Stomach (tissue), 9 donors: ENCODE measurements around the gene MRPS14. TPM values are rescaled to one million over a fixed set of nuclear protein-coding genes. Genes with fewer than 3 reads are reported as not detected.
"Not testable (repeated sequence)": the region's sequence is repeated elsewhere in the genome, so short reads cannot be mapped to it uniquely, and the experiment has no call there.

Experiments used
- DNase-seq, 2 donors: peaks; one replicate each; pipeline versions ENCODE4 v3.0.0 to v3.0.0-alpha.2; 2013 to 2019
- H3K27ac ChIP-seq, 5 donors: fragments of 200-600 bp in 4 of 5; sonication (generic) in 4 of 5; one replicate each; pipeline ENCODE4 v1.5.1; 2013 to 2019; ENCODE audit warnings: mild to moderate bottlenecking in 1 of 5, moderate library complexity in 1 of 5
- H3K27me3 ChIP-seq, 3 donors: fragments of 200-600 bp; sonication (generic); one replicate each; pipeline ENCODE4 v1.5.1; 2017 to 2019; ENCODE audit warnings: mixed run types in 1 of 3
- H3K36me3 ChIP-seq, 4 donors: fragments of 200-600 bp; sonication (generic); 1 replicate in 3 of 4; 2 replicates in 1 of 4; pipeline ENCODE4 v1.5.1; 2016 to 2019
- H3K4me1 ChIP-seq, 4 donors: fragments of 200-600 bp; sonication (generic); one replicate each; pipeline ENCODE4 v1.5.1; 2016 to 2019
- H3K4me3 ChIP-seq, 4 donors: fragments of 200-600 bp; sonication (generic) in 3 of 4; one replicate each; pipeline ENCODE4 v1.5.1; 2016 to 2019; ENCODE audit warnings: mild to moderate bottlenecking in 1 of 4
- H3K9me3 ChIP-seq, 4 donors: fragments of 200-600 bp; sonication (generic); one replicate each; pipeline ENCODE4 v1.5.1; 2016 to 2019
- CTCF ChIP-seq, 7 experiments: fragments of 450-650 bp in 4 of 7; fragments of 200-600 bp in 3 of 7; sonication (generic) in 3 of 7; IDR thresholded peaks; one replicate each; pipeline ENCODE4 v1.5.1; 2016 to 2019; ENCODE audit warnings: antibody characterized with exemption in 7 of 7, control low read depth in 2 of 7, mild to moderate bottlenecking in 1 of 7
- EP300 ChIP-seq: sonication (generic); formaldehyde crosslinking; IDR thresholded peaks from one replicate; pipeline ENCODE4 v1.6.1; 2017; ENCODE audit warnings: antibody characterized with exemption
- POLR2A ChIP-seq, 4 donors: fragments of 450-650 bp; IDR thresholded peaks; one replicate each; pipeline ENCODE4 v1.6.1; 2016; ENCODE audit warnings: antibody characterized with exemption in 4 of 4, control low read depth in 2 of 4, mild to moderate bottlenecking in 1 of 4, moderate library complexity in 1 of 4
- POLR2AphosphoS5 ChIP-seq, 3 donors: sonication (generic); formaldehyde crosslinking; IDR thresholded peaks; one replicate each; pipeline ENCODE4 v1.6.1; 2016; ENCODE audit warnings: antibody characterized with exemption in 3 of 3
- WGBS, 5 donors: extraction: QIAGEN DNeasy Blood & Tissue Kit in 3 of 5; methylation state at CpG; one replicate each; pipeline versions ENCODE4 v1.1.5 to v1.1.7; 2013 to 2018; 5-methylcytosine and 5-hydroxymethylcytosine counted together
- intact Hi-C: fragments of 100-400 bp; cut with DNase I; formaldehyde crosslinking; loops from one replicate; pipeline ENCODE4 v1.15.1; 2023; ENCODE audit warnings: low total_unique reads
- polyA plus RNA-seq, 3 donors: library from polyadenylated mRNA; stranded (reverse); fragments of 200-250 nt; gene quantifications; one replicate each; pipeline ENCODE4 v1.2.3, GENCODE V29; 2013
- total RNA-seq, 5 donors: library from RNA; depleted of rRNA; stranded (reverse); fragments of >200 nt; gene quantifications; one replicate each; pipeline versions ENCODE4 v1.1.0 to v1.2.3, GENCODE V29; 2014 to 2016
- donor health status: healthy with polysubstance abuse.
- donor health status: Bipolar disorder and iron deficiency.
- donor health status: healthy.

MRPS14 gene
- total and polyA plus RNA-seq, 8 donors = 7.0 to 45.9 (median 22.3) TPM

- no peak for DNase-seq
- intact Hi-C loops = loop anchor here (10.0 kb wide), 1 partner anchor 279 kb away; no protein-coding TSS in a partner anchor
- 80 to 91% (median 86%) methylated on average over 4 to 6 of the region's 6 CpGs for WGBS, 5 donors
- TF ChIP-seq EP300 (no peak), POLR2AphosphoS5 (IDR thresholded peaks at IDR 0.05) (no peak), POLR2A (IDR thresholded peaks at IDR 0.05) (no peak), CTCF (IDR thresholded peaks at IDR 0.05) (no peak)
- Histone ChIP-seq H3K27ac (no peak overlapping the region), H3K4me1 (no peaks in the 10 kb centered on the region), H3K9me3 (no peaks in the 10 kb centered on the region), H3K4me3 (no peak overlapping the region), H3K36me3 (no peaks in the 10 kb centered on the region), H3K27me3 (no peaks in the 10 kb centered on the region)
These were observed 12.6 kb upstream of the MRPS14 start for GRCh38 chr1:175035865-175036264.

GRCh38 chr1:175034775-175035174, 11.6 kb upstream of the MRPS14 start:
- no peaks in the 10 kb centered on the region for H3K36me3 ChIP-seq
- H3K9me3 ChIP-seq = no peaks in the 10 kb centered on the region
- no peak overlapping the region for H3K27ac ChIP-seq
- H3K27me3 ChIP-seq = no peaks in the 10 kb centered on the region
- H3K4me1 ChIP-seq = peaks cover 0 to 2% (median 0%) of the 10 kb centered on the region in 4 donors
- TF ChIP-seq EP300 (no peak), POLR2A (IDR thresholded peaks at IDR 0.05) (no peak), CTCF (IDR thresholded peaks at IDR 0.05) (no peak), POLR2AphosphoS5 (IDR thresholded peaks at IDR 0.05) (no peak)
- intact Hi-C loops = loop anchor here (5.0 to 10.0 kb wide), 2 partner anchors 93 to 280 kb away; no protein-coding TSS in a partner anchor
- WGBS, 5 donors = 62 to 79% (median 63%) methylated on average over 2 of the region's 2 CpGs
- no peak overlapping the region for H3K4me3 ChIP-seq
- no peak for DNase-seq

GRCh38 chr1:175033953-175034352, 10.7 kb upstream of the MRPS14 start:
- Histone ChIP-seq H3K9me3 (no peaks in the 10 kb centered on the region), H3K4me3 (no peak overlapping the region), H3K4me1 (peaks cover 0 to 9% (median 3%) of the 10 kb centered on the region in 4 donors), H3K36me3 (no peaks in the 10 kb centered on the region), H3K27me3 (no peaks in the 10 kb centered on the region), H3K27ac (no peak overlapping the region)
- no peak for TF ChIP-seq EP300
- TF ChIP-seq POLR2AphosphoS5 (IDR thresholded peaks at IDR 0.05) = no peak
- no peak for TF ChIP-seq CTCF (IDR thresholded peaks at IDR 0.05)
- TF ChIP-seq POLR2A (IDR thresholded peaks at IDR 0.05) = no peak
- DNase-seq = no peak
- intact Hi-C loops = loop anchor here (5.0 to 10.0 kb wide), 2 partner anchors 93 to 281 kb away; no protein-coding TSS in a partner anchor
- WGBS, 5 donors = 71 to 83% (median 76%) methylated on average over 4 of the region's 4 CpGs

GRCh38 chr1:175024773-175025172, 1.5 kb upstream of the MRPS14 start:
- H3K27ac ChIP-seq = no peak overlapping the region
- 87 to 98% (median 96%) methylated on average over 2 of the region's 2 CpGs for WGBS, 5 donors
- H3K4me1 ChIP-seq = peaks cover 0 to 32% (median 18%) of the 10 kb centered on the region in 4 donors
- no peaks in the 10 kb centered on the region for H3K27me3 ChIP-seq
- no peak for TF ChIP-seq CTCF (IDR thresholded peaks at IDR 0.05)
- TF ChIP-seq POLR2AphosphoS5 (IDR thresholded peaks at IDR 0.05) = no peak
- intact Hi-C loops = no loop called here
- H3K4me3 ChIP-seq = no peak overlapping the region
- no peaks in the 10 kb centered on the region for H3K9me3 ChIP-seq
- DNase-seq = no peak
- H3K36me3 ChIP-seq = peaks cover 0 to 8% (median 2%) of the 10 kb centered on the region in 4 donors

- DNase-seq, H3K27me3 ChIP-seq, H3K9me3 ChIP-seq, intact Hi-C loops: not testable (repeated sequence)
- Histone ChIP-seq H3K27ac (peak overlapping the region; percentile 74 to 92 (median 87)), H3K36me3 (peaks cover 0 to 13% (median 6%) of the 10 kb centered on the region in 4 donors), H3K4me3 (peak overlapping the region; percentile 79 to 92 (median 88)), H3K4me1 (peaks cover 0 to 26% (median 15%) of the 10 kb centered on the region in 4 donors)
- 87 to 95% (median 89%) methylated on average over 2 of the region's 2 CpGs for WGBS, 5 donors
These were observed 657 bp upstream of the MRPS14 start for GRCh38 chr1:175023922-175024242.
